Endodermal cell (in vitro differentiated cells): ENCODE measurements around the gene NEURL3. TPM values are rescaled to one million over a fixed set of nuclear protein-coding genes. Genes with fewer than 3 reads are reported as not detected.

Experiments used
- DNase-seq: peaks from one replicate; pipeline ENCODE4 v3.0.0-alpha.2; 2017
- H3K27ac ChIP-seq: 2 replicates; pipeline ENCODE4 v1.5.1; 2013; ENCODE audit warnings: mild to moderate bottlenecking, low read depth, low read length, moderate library complexity
- H3K27me3 ChIP-seq: 2 replicates; pipeline ENCODE4 v1.6.1; 2013; ENCODE audit warnings: mild to moderate bottlenecking, low read length, moderate library complexity; ENCODE audit not compliant: insufficient read depth, control insufficient read depth, poor library complexity, severe bottlenecking
- H3K36me3 ChIP-seq: 2 replicates; pipeline ENCODE4 v1.7.0; 2013; ENCODE audit warnings: mild to moderate bottlenecking, low read length, moderate library complexity; ENCODE audit not compliant: control insufficient read depth, insufficient read depth
- H3K4me1 ChIP-seq: one replicate; pipeline ENCODE4 v1.7.0; 2013; ENCODE audit warnings: low read length; ENCODE audit not compliant: control insufficient read depth, insufficient read depth
- H3K4me3 ChIP-seq: 2 replicates; pipeline ENCODE4 v1.5.1; 2013; ENCODE audit warnings: mild to moderate bottlenecking, low read length, moderate library complexity
- H3K9ac ChIP-seq: 2 replicates; pipeline ENCODE4 v1.6.1; 2013; ENCODE audit warnings: mild to moderate bottlenecking, low read length, moderate library complexity; ENCODE audit not compliant: poor library complexity, severe bottlenecking; ENCODE audit errors: extremely low read depth
- H3K9me3 ChIP-seq: 2 replicates; pipeline ENCODE4 v1.6.1; 2013; ENCODE audit warnings: mild to moderate bottlenecking, low read length, moderate library complexity; ENCODE audit not compliant: control insufficient read depth
- H3K27ac Mint-ChIP-seq: 2 replicates; pipeline ENCODE4 v1.8.0; 2020; ENCODE audit warnings: mixed read lengths
- H3K27me3 Mint-ChIP-seq: 2 replicates; pipeline ENCODE4 v1.8.0; 2021; ENCODE audit warnings: mild to moderate bottlenecking, mixed read lengths; ENCODE audit not compliant: insufficient read depth
- H3K36me3 Mint-ChIP-seq: 2 replicates; pipeline ENCODE4 v1.8.0; 2020; ENCODE audit warnings: low read depth, mixed read lengths
- H3K4me1 Mint-ChIP-seq: 2 replicates; pipeline ENCODE4 v1.8.0; 2020; ENCODE audit warnings: mixed read lengths
- H3K4me3 Mint-ChIP-seq: 2 replicates; pipeline ENCODE4 v1.8.0; 2020; ENCODE audit warnings: mild to moderate bottlenecking, moderate library complexity, mixed read lengths
- H3K9me3 Mint-ChIP-seq: 2 replicates; pipeline ENCODE4 v1.8.0; 2020; ENCODE audit warnings: mild to moderate bottlenecking, mixed read lengths
- WGBS, 2 experiments: methylation state at CpG; one replicate each; pipeline versions ENCODE4 v1.1.5 to v1.1.7; 2013; ENCODE audit warnings: missing lambda C conversion rate in 2 of 2, mixed read lengths in 1 of 2; ENCODE audit not compliant: insufficient coverage in 1 of 2, insufficient read length in 1 of 2; 5-methylcytosine and 5-hydroxymethylcytosine counted together
- total RNA-seq, 2 donors: library from RNA; stranded (reverse); fragmentation: NEBNext Ultra II Directional in 1 of 2; extraction: Animal tissue kit (Norgen Biotek cat#: 25700) in 1 of 2; gene quantifications; 2 replicates in 1 of 2; 3 replicates in 1 of 2; pipeline ENCODE4 v1.2.1, GENCODE V29; 2021
- TF ChIP-seq, protein P1 (sequence below): fragments of 200-600 bp; sonication (generic); conservative IDR thresholded peaks from 2 replicates; pipeline ENCODE4 v1.5.0; 2021; ENCODE audit warnings: antibody characterized with exemption, mild to moderate bottlenecking

Gene NEURL3
- total RNA-seq, 2 donors from 2014 or later: not detected

- 90 to 92% methylated on average over 14 to 24 of the region's 24 CpGs for WGBS, 2 experiments
- no peak overlapping the region for H3K9ac ChIP-seq
- no peaks in the 10 kb centered on the region for H3K4me1 ChIP-seq
- DNase-seq: peak; percentile 31
- H3K4me1 Mint-ChIP-seq: no peaks in the 10 kb centered on the region
- peaks cover 2% of the 10 kb centered on the region for H3K9me3 Mint-ChIP-seq
- H3K9me3 ChIP-seq: peaks cover 7% of the 10 kb centered on the region
- H3K36me3 Mint-ChIP-seq: peaks cover 1% of the 10 kb centered on the region
- H3K27ac Mint-ChIP-seq: no peak overlapping the region
- no peaks in the 10 kb centered on the region for H3K36me3 ChIP-seq
- no peaks in the 10 kb centered on the region for H3K27me3 Mint-ChIP-seq
- no peak overlapping the region for H3K4me3 ChIP-seq
- no peak overlapping the region for H3K4me3 Mint-ChIP-seq
- H3K27me3 ChIP-seq: no peaks in the 10 kb centered on the region
- TF ChIP-seq, protein P1, sequence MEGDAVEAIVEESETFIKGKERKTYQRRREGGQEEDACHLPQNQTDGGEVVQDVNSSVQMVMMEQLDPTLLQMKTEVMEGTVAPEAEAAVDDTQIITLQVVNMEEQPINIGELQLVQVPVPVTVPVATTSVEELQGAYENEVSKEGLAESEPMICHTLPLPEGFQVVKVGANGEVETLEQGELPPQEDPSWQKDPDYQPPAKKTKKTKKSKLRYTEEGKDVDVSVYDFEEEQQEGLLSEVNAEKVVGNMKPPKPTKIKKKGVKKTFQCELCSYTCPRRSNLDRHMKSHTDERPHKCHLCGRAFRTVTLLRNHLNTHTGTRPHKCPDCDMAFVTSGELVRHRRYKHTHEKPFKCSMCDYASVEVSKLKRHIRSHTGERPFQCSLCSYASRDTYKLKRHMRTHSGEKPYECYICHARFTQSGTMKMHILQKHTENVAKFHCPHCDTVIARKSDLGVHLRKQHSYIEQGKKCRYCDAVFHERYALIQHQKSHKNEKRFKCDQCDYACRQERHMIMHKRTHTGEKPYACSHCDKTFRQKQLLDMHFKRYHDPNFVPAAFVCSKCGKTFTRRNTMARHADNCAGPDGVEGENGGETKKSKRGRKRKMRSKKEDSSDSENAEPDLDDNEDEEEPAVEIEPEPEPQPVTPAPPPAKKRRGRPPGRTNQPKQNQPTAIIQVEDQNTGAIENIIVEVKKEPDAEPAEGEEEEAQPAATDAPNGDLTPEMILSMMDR: no peak
- no peak overlapping the region for H3K27ac ChIP-seq
These were observed 43.7 kb upstream of the NEURL3 start for GRCh38 chr2:96548558-96549465.

DNA sequence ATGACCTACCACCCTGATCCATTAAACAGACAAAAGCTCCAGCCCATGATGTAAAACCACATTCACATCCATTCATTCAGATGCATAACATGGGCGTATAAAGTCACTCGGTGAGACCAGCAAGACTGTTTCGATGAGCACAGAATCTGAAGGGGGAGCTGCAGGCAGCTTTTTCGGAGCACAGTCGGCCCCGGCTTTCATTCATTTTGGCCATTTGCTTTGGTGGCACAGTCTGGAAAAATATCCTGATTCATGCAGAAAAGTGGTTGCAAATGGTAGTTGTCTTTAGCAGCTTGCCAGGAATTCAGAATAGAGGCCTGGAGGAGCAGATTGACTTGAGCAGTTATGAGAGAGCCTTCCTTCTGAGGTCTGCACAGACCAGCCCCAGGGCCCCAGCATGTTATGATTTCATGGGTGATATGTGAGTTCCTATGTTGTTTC lies 42.6 kb upstream of the NEURL3 start:
- Mint-ChIP-seq H3K4me1 (no peaks in the 10 kb centered on the region), H3K4me3 (no peak overlapping the region), H3K9me3 (peaks cover 2% of the 10 kb centered on the region), H3K27ac (no peak overlapping the region), H3K27me3 (no peaks in the 10 kb centered on the region), H3K36me3 (peaks cover 1% of the 10 kb centered on the region)
- TF ChIP-seq, protein P1: no peak
- no peaks in the 10 kb centered on the region for H3K4me1 ChIP-seq
- DNase-seq: peak; percentile 48
- H3K27ac ChIP-seq: no peak overlapping the region
- H3K36me3 ChIP-seq: no peaks in the 10 kb centered on the region
- H3K4me3 ChIP-seq: no peak overlapping the region
- no peak overlapping the region for H3K9ac ChIP-seq
- peaks cover 7% of the 10 kb centered on the region for H3K9me3 ChIP-seq
- WGBS, 2 experiments: 53 to 81% methylated on average over 6 of the region's 6 CpGs
- no peaks in the 10 kb centered on the region for H3K27me3 ChIP-seq

- H3K27ac Mint-ChIP-seq: no peak overlapping the region
These were observed 42.1 kb upstream of the NEURL3 start for GRCh38 chr2:96547203-96547641.

More at GRCh38 chr2:96547203-96547641, 42.1 kb upstream of the NEURL3 start:
- TF ChIP-seq, protein P1: no peak
- no peak overlapping the region for H3K4me3 Mint-ChIP-seq
- DNase-seq: peak; percentile 68
- Histone ChIP-seq H3K27ac (no peak overlapping the region), H3K9me3 (peaks cover 7% of the 10 kb centered on the region), H3K36me3 (no peaks in the 10 kb centered on the region), H3K4me1 (no peaks in the 10 kb centered on the region), H3K27me3 (no peaks in the 10 kb centered on the region), H3K4me3 (no peak overlapping the region), H3K9ac (no peak overlapping the region)
- 79 to 80% methylated on average over 6 to 7 of the region's 7 CpGs for WGBS, 2 experiments
- H3K27me3 Mint-ChIP-seq: no peaks in the 10 kb centered on the region
- H3K4me1 Mint-ChIP-seq: no peaks in the 10 kb centered on the region
- peaks cover 1% of the 10 kb centered on the region for H3K36me3 Mint-ChIP-seq
- H3K9me3 Mint-ChIP-seq: peaks cover 2% of the 10 kb centered on the region
